HG03103 (cell line): Measurements from ENCODE around the gene CLASRP.
"Not testable (repeated sequence)": the region's sequence is repeated elsewhere in the genome, so short reads cannot be mapped to it uniquely, and the experiment has no call there.

Source experiments
- ATAC-seq: cut with Tn5 transposase; IDR thresholded peaks from one replicate; pipeline ENCODE4 v1.9.1; 2021; ENCODE audit warnings: low read depth; ENCODE audit not compliant: unreplicated experiment

CLASRP gene

DNA sequence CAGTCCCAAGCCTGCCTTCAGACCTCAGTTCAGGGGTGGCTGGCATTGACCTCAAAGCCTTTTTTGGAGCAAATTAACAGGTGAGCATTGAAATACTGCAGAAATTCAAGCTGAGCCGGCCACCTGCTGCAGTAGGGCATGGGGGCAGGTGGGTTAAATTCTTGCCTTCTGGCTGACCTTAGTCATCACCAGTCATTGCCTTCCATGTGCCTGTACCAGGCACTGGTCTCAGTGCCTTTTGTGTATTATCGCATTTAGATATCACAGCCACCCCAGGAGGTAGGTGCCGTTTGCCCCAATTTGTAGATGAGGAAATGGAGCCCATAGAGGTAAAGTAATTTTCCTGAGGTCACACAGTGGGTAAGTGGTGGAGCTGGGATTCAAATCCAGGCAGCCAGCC is 61.4 kb downstream of the CLASRP start:
- no peak for ATAC-seq

GRCh38 chr19:45100846-45101252 is 62.0 kb downstream of the CLASRP start:
- no peak for ATAC-seq

DNA sequence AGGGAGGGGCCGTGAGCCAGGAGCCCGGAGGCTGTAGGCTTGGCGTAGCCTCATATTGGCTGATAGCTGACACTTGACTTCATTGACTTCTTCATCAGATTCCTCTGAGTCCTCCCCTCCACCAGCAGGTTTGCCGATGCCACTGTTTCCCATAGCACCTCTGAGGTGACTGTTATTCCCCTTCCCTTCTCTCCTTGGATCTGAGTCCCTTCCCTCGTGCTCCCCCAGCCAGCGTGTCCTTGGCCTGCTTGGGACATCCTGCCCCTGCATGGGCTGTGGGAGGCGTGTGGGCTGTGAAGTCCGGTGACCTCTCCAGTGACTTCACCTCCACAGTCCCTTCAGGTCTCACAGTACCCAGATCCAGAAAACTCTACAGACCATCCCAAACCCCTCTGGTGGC is 63.0 kb downstream of the CLASRP start:
- no peak for ATAC-seq

DNA sequence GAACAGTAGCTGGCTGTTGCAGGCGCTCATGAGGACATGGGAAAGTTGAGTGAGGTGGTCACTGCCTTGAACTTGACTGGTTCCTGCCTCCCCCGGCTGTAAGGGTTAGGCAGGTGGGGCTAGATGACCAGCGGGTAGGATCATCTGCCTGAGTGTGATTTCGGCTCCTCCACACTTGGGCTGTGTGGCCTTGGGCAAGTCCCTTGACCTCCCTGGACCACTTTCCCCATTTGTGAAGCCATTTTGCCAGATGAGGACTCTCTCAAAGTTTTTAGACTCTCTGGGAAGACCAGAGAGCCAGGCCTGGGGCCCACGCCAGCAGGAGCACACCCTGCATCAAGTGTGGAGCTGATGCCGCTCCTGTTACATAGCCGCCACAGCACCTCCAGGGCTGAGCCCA is 63.6 kb downstream of the CLASRP start:
- no peak for ATAC-seq

DNA sequence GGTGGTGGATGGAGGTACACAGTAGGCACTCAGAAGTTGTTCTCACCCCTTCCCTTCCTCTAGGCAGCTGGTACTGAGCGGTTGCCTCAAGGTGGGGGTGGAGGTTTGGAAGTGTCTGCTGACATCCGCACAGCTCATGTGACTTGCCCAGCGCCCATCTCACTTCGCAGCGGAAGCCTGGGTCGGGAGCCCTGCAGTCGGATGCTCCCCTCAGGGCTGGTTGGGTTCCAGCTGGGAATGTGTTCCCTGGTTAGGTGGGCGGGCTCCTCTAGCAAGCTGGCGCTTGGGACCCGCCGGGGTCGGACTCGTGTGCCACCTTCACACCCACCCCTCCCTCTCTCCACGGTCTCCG is 64.3 kb downstream of the CLASRP start:
- ATAC-seq, result no peak

DNA sequence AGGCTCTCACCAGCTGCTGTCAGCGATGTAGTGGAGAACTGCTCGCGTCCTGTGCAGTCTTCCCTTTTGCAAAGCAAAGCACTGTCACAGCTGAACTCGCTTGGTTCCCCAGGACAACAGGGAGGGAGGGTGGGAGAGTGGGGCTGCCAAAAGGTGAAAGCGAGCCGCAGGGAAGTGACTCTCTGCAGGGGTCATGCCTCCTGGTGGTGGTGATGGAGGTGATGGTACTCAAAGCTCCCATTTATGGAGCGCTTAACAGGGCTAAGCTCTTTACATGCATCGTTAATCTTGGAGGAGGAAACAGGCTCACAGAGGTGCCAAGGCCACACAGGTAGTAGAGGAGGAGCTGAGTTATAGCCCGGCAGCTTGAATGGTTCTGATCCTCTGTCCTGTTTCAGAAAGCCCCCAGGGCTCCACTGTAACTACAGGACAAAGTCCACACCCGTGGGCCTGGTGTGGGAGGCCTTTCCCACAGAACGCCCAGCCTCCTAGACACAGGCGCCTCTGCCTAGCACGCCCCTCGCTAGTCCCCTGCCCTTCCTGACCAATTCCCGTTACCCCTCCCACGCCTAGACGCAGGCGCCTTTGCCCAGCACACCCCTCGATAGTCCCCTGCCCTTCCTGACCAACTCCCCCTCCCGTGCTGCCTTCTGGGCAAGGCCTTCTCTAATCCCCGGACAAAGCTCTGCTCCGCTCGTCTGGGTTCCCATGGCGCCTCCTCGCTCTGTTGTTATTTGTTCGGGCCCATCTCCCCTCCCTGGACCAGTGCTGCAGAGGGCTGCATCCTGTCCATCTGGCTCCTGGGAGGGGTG is 64.9 kb downstream of the CLASRP start:
- ATAC-seq, result no peak

DNA sequence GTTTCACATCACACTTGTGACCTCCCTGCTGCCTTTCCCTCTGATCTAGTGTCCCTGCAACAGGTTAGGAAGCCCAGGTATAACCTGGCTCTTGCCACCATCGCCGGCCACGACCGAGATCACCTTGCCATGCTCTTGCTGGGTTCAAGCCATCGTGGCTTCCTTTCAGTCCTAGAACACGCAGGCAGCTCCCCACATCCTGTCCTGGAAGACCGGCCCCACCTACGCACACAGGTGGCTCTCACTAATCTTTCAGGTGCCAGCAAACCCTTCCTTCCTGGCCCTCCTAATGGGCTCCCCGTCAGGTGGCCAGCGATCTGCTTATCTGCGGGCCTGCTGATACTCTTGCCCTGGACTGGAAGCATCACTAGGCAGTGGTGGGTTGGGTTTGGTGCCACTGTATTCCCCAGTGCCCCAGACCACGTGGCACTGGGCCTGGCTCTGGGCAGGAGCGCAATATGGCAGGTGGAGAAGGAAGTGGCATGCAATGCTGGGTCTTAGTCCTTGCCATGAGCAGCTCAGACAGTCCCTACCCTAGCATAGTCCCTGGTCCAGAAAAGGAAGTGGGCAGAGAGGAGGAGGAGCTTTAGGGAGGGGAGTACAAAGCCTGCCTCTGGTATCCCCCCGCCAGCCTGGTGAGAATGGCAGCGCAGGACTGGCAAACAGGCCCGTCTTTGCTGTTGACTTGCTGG is 66.0 kb downstream of the CLASRP start:
- no peak for ATAC-seq

GRCh38 chr19:45106363-45106762 is 67.5 kb downstream of the CLASRP start:
- not testable (repeated sequence) for ATAC-seq

- no peak for ATAC-seq
These were observed 68.8 kb downstream of the CLASRP start for GRCh38 chr19:45107621-45108150.

- no peak for ATAC-seq
These were observed 72.0 kb downstream of the CLASRP start for GRCh38 chr19:45110851-45111266.

DNA sequence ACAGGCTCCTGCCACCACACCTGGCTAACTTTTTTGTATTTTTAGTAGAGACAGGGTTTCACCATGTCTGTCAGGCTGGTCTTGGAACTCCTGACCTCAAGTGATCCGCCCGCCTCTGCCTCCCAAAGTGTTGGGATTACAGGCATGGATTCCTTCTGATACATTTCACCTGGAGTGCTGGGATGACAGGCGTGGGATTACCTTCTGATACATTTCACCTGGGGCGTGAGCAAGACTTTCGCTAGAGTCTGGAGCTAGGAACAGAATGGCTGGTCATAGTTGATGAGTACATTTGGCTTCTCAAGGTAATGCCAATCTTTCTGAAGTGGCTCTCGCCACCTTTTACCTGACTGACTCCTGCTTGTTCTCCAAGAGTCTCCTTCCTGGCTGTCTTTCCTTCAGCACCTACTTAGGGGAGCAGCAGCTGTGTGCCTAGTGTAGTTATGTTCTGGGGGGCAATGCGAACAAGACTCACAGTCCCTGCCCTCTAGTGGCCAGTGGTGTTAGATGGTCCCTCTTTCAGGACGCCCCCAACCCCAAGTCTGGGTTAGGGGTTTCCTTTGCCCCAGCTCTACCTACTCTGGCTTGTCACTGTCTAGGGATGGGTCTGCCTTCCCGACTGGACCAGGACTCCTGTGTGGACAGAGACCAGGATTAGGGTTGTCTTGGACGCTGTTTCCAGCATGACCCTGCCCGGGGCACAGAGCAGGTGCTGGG is 73.4 kb downstream of the CLASRP start:
- no peak for ATAC-seq

- ATAC-seq, result no peak
These were observed 74.8 kb downstream of the CLASRP start for GRCh38 chr19:45113628-45114027.

DNA sequence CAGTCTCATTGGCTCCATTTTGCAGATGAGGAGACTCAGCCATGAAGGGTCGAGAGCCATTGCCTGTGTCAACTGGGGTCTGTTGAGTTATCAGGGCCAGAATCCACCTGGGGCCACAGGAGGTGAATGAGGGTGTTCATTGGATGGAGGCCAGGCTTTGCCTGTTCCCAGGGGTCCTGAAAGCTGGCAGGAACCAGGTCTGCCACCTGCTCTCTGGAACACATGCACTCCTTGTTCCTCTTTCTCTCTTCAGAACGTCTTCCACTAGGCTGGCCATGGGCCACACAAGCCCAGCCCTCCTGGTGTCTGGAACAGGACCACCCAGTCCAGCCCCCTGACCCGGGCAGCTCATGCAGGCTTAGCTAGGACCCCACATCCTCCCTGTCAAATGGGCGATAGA is 75.3 kb downstream of the CLASRP start:
- no peak for ATAC-seq

DNA sequence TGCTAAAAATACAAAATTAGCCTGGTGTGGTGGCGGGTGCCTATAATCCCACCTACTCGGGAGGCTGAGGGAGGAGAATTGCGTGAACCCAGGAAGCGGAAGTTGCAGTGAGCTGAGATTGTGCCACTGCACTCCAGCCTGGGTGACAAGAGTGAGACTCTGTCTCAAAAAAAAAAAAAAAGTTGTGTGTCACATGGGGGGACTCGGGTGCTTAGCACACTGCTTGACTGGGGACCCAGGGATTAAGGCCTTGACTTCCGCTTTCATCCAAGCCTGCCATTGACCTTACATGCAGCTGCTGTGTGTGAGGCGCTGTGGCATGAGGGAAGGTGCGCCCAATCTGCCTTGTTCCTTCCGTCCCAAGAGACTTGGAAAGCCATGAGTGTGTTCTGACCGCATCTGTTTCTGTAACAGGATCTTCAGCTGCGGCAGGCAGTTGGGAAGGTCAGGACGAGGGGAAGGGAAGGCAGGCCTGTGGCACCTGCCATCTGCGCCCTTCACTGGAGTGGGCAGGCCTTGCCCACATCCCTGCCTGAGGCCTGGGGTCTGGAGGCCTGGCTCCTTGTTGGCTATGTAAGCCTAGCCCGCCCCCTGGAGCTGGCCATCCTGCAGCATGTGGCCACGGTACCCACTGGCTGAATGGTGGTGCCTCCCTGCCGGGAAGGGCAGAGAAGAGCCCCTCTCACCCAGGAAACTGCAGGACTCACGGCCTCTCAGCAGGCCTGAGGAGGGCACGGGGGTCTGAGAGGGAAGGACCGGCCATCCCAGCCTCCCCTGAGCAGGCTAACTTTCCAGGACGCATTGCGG is 77.2 kb downstream of the CLASRP start:
- ATAC-seq, result no peak

- no peak for ATAC-seq
These were observed 78.3 kb downstream of the CLASRP start for GRCh38 chr19:45117167-45117594.

GRCh38 chr19:45117671-45118070 is 78.8 kb downstream of the CLASRP start:
- no peak for ATAC-seq

DNA sequence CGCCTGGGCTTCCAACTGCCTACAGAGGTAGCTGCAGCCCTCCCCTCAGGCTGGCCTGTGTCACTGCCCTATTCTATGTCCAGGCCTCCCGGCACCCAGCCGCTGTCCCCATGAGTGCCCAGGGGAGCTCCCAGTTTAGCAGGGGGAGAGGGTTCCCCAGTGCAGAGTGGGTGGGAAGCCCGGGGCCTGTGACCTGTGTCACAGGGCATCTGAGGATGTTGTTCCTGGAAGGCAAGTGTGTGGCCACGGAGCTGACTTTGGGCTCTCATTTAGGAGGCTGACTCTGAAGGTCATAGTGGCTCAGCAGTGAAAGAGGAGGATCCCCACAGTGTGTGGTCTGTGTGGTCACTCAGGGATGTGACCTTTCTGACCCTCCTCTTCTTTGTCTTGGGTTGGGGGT is 79.3 kb downstream of the CLASRP start:
- ATAC-seq, result no peak

DNA sequence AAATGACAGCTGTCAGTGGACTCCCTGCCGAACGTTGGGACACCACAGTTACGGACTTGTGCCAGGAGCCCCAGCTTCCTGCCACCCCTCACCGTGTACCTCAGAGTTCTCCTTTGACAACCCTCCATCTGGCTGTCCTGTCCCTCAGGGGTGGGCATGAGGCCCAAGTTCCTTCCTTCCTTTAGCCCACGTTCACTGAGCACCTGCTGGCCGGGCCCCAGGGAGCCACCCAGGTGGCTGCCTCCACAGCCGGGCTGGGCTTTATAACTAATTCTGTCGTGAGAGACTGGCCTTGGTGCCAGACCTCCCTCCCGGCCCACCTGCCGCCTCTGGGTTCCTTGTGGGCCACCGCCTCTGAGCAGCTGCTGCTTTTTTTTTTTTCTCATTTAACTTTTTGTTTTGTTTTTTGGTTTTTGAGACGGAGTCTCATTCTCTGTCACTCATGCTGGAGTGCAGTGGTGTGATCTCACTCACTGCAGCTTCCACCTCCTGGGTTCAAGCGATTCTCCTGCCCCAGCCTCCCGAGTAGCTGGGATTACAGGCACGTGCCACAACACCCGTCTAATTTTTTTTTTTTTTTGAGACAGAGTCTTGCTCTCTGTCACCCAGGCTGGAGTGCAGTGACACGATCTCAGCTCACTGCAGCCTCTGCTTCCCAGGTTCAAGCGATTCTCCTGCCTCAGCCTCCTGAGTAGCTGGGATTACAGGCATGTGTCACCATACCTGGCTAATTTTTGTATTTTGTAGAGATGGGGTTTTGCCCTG is 79.9 kb downstream of the CLASRP start:
- not testable (repeated sequence) for ATAC-seq

DNA sequence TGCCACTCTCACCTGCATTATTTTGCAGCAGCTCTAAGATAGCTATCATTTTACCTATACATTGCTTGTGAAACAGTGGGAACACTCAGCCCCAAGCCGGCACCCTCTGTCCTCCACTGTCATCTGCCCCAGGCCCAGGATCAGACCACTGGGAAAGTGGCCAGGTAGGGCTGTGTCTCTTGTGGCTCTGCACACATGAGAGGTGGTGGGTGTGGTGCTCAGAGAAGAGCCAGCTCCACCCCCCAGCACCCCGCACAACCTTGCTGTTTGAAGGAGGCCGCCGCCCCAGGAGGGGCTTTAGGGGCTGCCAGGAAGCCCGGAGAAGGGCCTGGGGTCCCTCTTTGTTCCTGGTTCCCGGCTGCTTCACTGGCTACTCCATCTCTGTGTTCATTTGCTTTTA is 80.7 kb downstream of the CLASRP start:
- ATAC-seq, result no peak
